Lung microvascular endothelial cell (primary cell): Measurements from ENCODE around the gene CD300LB. TPM values are rescaled to one million over a fixed set of nuclear protein-coding genes. Genes with fewer than 3 reads are reported as not detected.
"Not testable (repeated sequence)": the region's sequence is repeated elsewhere in the genome, so short reads cannot be mapped to it uniquely, and the experiment has no call there.

Experiments used
- DNase-seq, 2 donors: peaks; one replicate each; pipeline versions ENCODE4 v3.0.0 to v3.0.0-alpha.2; 2010; ENCODE audit warnings: low read depth in 2 of 2
- total RNA-seq: library from RNA; depleted of rRNA; stranded (reverse); fragments of >200 nt; gene quantifications from 2 replicates; pipeline ENCODE4 v1.2.1, GENCODE V29; 2014

CD300LB gene
- not detected in 2 replicates for total RNA-seq

- no peak for DNase-seq
These were observed at the start of gene CD300LB for GRCh38 chr17:74531231-74531761. Gene CD300LB, minus strand, starts transcription at chr17:74531475. Its CDS starts 125 bp downstream, at chr17:74531350.

- no peak for DNase-seq
These were observed 48.6 kb upstream of the CD300LB start for GRCh38 chr17:74579900-74580299.

GRCh38 chr17:74578979-74579378, 47.7 kb upstream of the CD300LB start:
- DNase-seq = no peak

GRCh38 chr17:74574489-74575142, 43.3 kb upstream of the CD300LB start:
- DNase-seq = no peak

GRCh38 chr17:74573635-74574034, 42.4 kb upstream of the CD300LB start:
- not testable (repeated sequence) for DNase-seq

- DNase-seq = no peak
These were observed 41.9 kb upstream of the CD300LB start for GRCh38 chr17:74573169-74573568.

- DNase-seq = no peak
These were observed 40.5 kb upstream of the CD300LB start for GRCh38 chr17:74571621-74572270.

- DNase-seq = peak in 1 of 2 donors; percentile 8
These were observed 38.0 kb upstream of the CD300LB start for GRCh38 chr17:74569020-74570003.

GRCh38 chr17:74568106-74568873, 37.0 kb upstream of the CD300LB start:
- no peak for DNase-seq

- DNase-seq = no peak
These were observed 36.1 kb upstream of the CD300LB start, which contains the start of gene CD300H for GRCh38 chr17:74567397-74567796. Gene CD300H, minus strand, starts transcription at chr17:74567509.

- DNase-seq = peak; percentile 8 to 29
These were observed 35.0 kb upstream of the CD300LB start for GRCh38 chr17:74566132-74566753.

- DNase-seq = no peak
These were observed 33.9 kb upstream of the CD300LB start for GRCh38 chr17:74565126-74565525.

GRCh38 chr17:74563358-74563757, 32.1 kb upstream of the CD300LB start:
- DNase-seq = no peak

GRCh38 chr17:74561586-74561985, 30.3 kb upstream of the CD300LB start:
- no peak for DNase-seq

- no peak for DNase-seq
These were observed 27.7 kb upstream of the CD300LB start for GRCh38 chr17:74558882-74559519.

- not testable (repeated sequence) for DNase-seq
These were observed 27.1 kb upstream of the CD300LB start for GRCh38 chr17:74558402-74558801.

- DNase-seq = no peak
These were observed 24.2 kb upstream of the CD300LB start for GRCh38 chr17:74555427-74555940.

GRCh38 chr17:74554909-74555308, 23.6 kb upstream of the CD300LB start:
- no peak for DNase-seq

GRCh38 chr17:74552037-74552436, 20.8 kb upstream of the CD300LB start:
- DNase-seq = no peak

GRCh38 chr17:74550602-74551001, 19.3 kb upstream of the CD300LB start:
- no peak for DNase-seq
